Mucosa of descending colon (tissue), 3 donors: ENCODE results near the gene STMP1. TPM values are rescaled to one million over a fixed set of nuclear protein-coding genes. Genes with fewer than 3 reads are reported as not detected.
"Not testable (repeated sequence)": the region's sequence is repeated elsewhere in the genome, so short reads cannot be mapped to it uniquely, and the experiment has no call there.

Source experiments
- ATAC-seq: fragments of 200-7000 bp; cut with Tn5 transposase; one replicate; pipeline ENCODE4 v1.9.1; 2020; ENCODE audit warnings: mild to moderate bottlenecking, moderate library complexity
- DNase-seq, 3 donors: peaks; one replicate each; pipeline ENCODE4 v3.0.0-alpha.2; 2020
- H3K36me3 ChIP-seq: fragments of 200-600 bp; one replicate; pipeline ENCODE4 v1.8.0; 2021; ENCODE audit warnings: low read depth, mild to moderate bottlenecking
- H3K4me1 ChIP-seq: fragments of 200-600 bp; one replicate; pipeline ENCODE4 v1.8.0; 2021; ENCODE audit warnings: low read depth, mild to moderate bottlenecking
- H3K4me3 ChIP-seq: fragments of 200-600 bp; one replicate; pipeline ENCODE4 v1.8.0; 2021; ENCODE audit warnings: mild to moderate bottlenecking
- H3K9me3 ChIP-seq: fragments of 200-600 bp; one replicate; pipeline ENCODE4 v1.8.0; 2021; ENCODE audit warnings: mild to moderate bottlenecking
- intact Hi-C, 2 donors: fragments of 100-400 bp; cut with DNase I in 1 of 2; cut with micrococcal nuclease in 1 of 2; formaldehyde crosslinking; loops; one replicate each; pipeline versions ENCODE4 v1.11.0 to v1.11.1; 2022; cut with DNase I, micrococcal nuclease
- total RNA-seq, 3 donors: library from RNA; stranded (reverse); fragmentation: NEBNext Ultra II Directional in 2 of 3; extraction: Animal tissue kit (Norgen Biotek cat#: 25700) in 2 of 3; gene quantifications; one replicate each; pipeline versions ENCODE4 v1.2.1 to v1.2.4, GENCODE V29; 2021 to 2023
- TF ChIP-seq, protein P1 (sequence below): fragments of 200-600 bp; IDR thresholded peaks from one replicate; pipeline ENCODE4 v1.8.0; 2022; ENCODE audit warnings: antibody characterized with exemption, mild to moderate bottlenecking
- donor health status: DM: no; HTN: no; CAD: no; lungs with moderate emphysema.
- donor health status: DM: no; HTN: no; CAD: no.
- donor health status: DM: no; HTN: yes; CAD: no.

STMP1 gene
- total RNA-seq, 3 donors from 2014 or later, result 23.5 to 28.5 (median 24.9) TPM

DNA sequence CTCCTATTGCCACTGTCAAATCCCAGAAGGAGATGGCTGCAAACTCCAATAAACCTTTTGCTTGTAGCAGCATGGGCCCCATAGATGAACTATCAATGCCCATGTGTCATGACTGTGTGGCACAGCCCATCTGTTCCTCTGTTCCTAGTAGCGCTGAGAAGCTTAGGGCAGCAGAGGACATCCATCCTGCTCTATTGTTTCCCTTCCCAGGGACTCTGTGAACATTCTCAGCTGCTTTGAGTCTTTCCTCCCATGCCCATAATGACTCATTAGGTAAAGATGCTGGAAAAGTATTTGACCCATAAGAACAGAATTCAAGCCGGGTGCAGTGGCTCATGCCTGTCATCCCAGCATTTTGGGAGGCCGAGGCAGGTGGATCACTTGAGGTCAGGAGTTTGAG, 28.3 kb downstream of the STMP1 start:
- intact Hi-C loops, result no loop called here
- DNase-seq (no peak), ATAC-seq (no peak)
- no peaks in the 10 kb centered on the region for H3K4me1 ChIP-seq
- H3K36me3 ChIP-seq, result no peaks in the 10 kb centered on the region
- TF ChIP-seq, protein P1, sequence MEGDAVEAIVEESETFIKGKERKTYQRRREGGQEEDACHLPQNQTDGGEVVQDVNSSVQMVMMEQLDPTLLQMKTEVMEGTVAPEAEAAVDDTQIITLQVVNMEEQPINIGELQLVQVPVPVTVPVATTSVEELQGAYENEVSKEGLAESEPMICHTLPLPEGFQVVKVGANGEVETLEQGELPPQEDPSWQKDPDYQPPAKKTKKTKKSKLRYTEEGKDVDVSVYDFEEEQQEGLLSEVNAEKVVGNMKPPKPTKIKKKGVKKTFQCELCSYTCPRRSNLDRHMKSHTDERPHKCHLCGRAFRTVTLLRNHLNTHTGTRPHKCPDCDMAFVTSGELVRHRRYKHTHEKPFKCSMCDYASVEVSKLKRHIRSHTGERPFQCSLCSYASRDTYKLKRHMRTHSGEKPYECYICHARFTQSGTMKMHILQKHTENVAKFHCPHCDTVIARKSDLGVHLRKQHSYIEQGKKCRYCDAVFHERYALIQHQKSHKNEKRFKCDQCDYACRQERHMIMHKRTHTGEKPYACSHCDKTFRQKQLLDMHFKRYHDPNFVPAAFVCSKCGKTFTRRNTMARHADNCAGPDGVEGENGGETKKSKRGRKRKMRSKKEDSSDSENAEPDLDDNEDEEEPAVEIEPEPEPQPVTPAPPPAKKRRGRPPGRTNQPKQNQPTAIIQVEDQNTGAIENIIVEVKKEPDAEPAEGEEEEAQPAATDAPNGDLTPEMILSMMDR, result no peak
- H3K4me3 ChIP-seq, result no peak overlapping the region
- no peaks in the 10 kb centered on the region for H3K9me3 ChIP-seq

DNA sequence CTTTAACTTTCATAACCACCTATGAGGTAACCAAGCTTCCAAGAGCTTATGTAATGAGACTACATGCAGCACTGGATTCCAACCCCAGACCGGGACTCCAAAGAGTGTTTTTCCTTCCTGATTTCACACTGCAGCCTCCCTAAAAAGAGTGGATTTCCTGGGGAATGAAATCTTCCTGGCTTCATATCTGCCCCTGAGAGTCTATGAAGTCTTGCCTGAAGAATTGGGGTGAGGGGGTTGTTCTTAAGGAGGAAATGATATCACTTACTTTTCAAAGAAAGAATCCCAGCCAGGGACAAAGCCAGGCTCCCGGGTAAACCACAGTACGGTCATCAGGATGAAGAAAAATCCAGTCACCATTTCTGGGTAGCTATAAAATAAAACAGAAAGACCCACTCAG, 29.7 kb downstream of the STMP1 start:
- no peaks in the 10 kb centered on the region for H3K4me1 ChIP-seq
- no peaks in the 10 kb centered on the region for H3K36me3 ChIP-seq

DNA sequence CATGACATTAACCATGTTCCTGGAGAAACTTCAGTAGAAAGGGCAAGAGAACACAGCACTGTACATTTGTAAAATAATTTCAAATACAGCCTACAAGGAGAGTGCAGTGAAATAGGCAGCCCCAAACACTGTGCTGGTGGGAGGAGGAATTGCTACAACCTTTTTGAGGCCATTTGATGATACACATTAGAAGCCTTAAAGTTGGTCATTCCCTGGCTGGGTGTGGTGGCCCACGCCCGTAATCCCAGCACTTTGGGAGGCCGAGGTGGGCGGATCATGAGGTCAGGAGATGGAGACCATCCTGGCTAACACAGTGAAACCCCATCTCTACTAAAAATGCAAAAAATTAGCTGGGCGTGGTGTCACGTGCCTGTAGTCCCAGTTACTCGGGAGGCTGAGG, 30.3 kb downstream of the STMP1 start:
- DNase-seq, H3K4me1 ChIP-seq, intact Hi-C loops, H3K4me3 ChIP-seq, H3K36me3 ChIP-seq, ATAC-seq, H3K9me3 ChIP-seq: not testable (repeated sequence)

More for the DNA sequence above, 29.7 kb downstream of the STMP1 start:
- DNase-seq (no peak), ATAC-seq (no peak)
- H3K4me3 ChIP-seq, result no peak overlapping the region
- intact Hi-C loops, result no loop called here
- TF ChIP-seq, protein P1, result no peak
- no peaks in the 10 kb centered on the region for H3K9me3 ChIP-seq

DNA sequence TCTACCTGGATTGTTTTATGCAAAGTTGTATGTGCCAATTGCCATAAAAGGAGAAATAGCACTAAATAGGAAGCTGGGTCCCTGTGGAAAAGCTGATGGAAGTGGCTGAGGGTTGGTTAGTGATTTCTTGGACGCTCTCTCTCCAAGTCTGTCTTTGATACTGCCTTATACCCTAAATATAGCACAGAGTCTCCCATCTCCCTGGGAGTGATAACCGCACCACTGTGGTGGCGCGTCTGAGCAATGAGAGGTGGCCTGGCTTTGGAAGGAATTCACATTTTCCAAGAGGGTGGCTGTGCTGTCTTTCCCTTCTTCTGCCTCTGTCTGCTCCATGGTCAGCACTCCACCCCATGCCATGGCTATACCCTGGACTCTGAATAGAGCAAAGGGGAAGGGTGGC, 31.2 kb downstream of the STMP1 start:
- intact Hi-C loops, result no loop called here
- no peak for DNase-seq
- TF ChIP-seq, protein P1, result no peak
- H3K9me3 ChIP-seq, result no peaks in the 10 kb centered on the region
- H3K4me3 ChIP-seq, result no peak overlapping the region
- ATAC-seq, result no peak
- H3K36me3 ChIP-seq, result no peaks in the 10 kb centered on the region
- no peaks in the 10 kb centered on the region for H3K4me1 ChIP-seq

DNA sequence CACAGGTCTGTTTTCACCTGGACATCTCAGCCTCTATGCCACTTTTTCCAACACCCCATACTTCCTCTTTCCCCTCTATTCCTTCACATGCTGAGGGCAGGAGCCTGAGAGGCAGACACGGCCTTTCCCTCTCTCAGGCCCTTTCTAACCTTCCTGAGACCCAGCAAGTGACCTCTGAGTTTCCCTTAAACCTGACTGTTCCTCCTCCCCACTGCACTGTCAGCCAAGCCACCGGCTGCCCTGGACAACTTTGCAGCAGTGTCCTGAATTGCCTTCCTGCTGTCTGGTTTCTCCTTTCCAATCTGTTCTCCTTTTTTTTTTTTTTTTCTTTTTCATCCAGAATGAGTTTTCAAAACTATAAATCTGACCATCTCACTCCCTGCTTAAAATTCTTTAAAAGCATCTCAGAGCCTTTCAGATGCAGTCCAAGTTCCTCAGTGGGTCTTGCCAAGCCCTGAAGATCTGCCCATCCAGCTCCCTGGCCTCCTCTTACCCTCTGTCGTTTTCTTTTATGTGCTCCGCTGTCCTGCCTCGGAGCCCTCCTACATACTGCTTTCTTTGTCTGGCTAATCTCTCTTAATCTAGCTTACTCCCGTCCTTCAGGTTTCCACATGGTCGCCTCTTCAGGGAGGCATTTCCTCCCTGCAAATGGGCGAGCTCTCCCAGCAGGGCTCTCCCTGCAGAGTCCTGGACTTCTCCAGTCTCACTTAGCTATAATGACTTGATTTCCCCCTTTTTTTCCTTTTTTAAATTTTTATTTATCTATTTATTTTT, 35.1 kb downstream of the STMP1 start:
- Histone ChIP-seq H3K36me3 (no peaks in the 10 kb centered on the region), H3K4me1 (no peaks in the 10 kb centered on the region), H3K4me3 (no peak overlapping the region), H3K9me3 (no peaks in the 10 kb centered on the region)
- TF ChIP-seq, protein P1, result no peak
- intact Hi-C loops, result no loop called here
- no peak for ATAC-seq
- DNase-seq, result no peak

DNA sequence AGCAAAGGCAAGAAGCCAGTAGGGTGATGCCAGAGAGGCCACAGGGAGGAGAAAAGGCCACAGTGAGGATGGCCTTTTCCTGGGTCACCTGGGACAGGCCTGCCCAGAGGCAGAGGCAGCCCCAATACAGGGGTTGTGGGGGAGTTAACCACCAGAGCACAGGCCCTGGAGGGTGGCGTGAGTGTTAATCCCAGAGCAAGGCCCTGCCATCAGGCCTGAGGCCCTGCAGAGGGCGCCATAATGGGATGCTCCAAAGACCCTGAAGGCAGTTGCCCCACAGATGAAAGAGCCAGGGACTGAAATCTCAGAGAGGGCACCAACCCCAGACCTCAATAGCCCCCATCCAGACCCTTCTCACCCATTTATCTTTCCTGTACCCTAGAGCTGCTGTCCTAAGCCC, 41.8 kb downstream of the STMP1 start:
- no peak overlapping the region for H3K4me3 ChIP-seq
- no peak for ATAC-seq
- no peaks in the 10 kb centered on the region for H3K9me3 ChIP-seq
- TF ChIP-seq, protein P1, result no peak
- no peaks in the 10 kb centered on the region for H3K36me3 ChIP-seq
- H3K4me1 ChIP-seq, result no peaks in the 10 kb centered on the region
- intact Hi-C loops, result no loop called here
- DNase-seq, result no peak
